PFSK-1 (cell line): ENCODE measurements around the gene SPZ1.

Source experiments
- FOXP2 ChIP-seq: optimal IDR thresholded peaks from 2 replicates; pipeline ENCODE3; 2011; ENCODE audit warnings: borderline replicate concordance, control low read depth, inconsistent platforms; ENCODE audit not compliant: insufficient read depth; ENCODE audit errors: extremely low read length, extremely low read depth
- POLR2AphosphoS5 ChIP-seq: IDR thresholded peaks from 2 replicates; pipeline ENCODE4 v1.6.1; 2012; ENCODE audit warnings: low read depth, mild to moderate bottlenecking, control low read depth, low read length, moderate library complexity
- SIN3A ChIP-seq: IDR thresholded peaks from 2 replicates; pipeline ENCODE4 v1.6.1; 2012; ENCODE audit warnings: mild to moderate bottlenecking, low read length, moderate library complexity, borderline replicate concordance; ENCODE audit not compliant: insufficient read depth
- TAF1 ChIP-seq: IDR thresholded peaks from 2 replicates; pipeline ENCODE4 v1.6.1; 2012; ENCODE audit warnings: low read length, control low read depth, borderline replicate concordance; ENCODE audit not compliant: insufficient read depth
- TF ChIP-seq, protein P1 (sequence below), 2 experiments: IDR thresholded peaks; 2 replicates each; pipeline versions ENCODE4 v1.6.1 to v1.8.0; 2011 to 2012; ENCODE audit warnings: low read depth in 2 of 2, low read length in 2 of 2, control low read depth in 1 of 2, inconsistent platforms in 1 of 2, mild to moderate bottlenecking in 1 of 2, moderate library complexity in 1 of 2; ENCODE audit not compliant: insufficient read depth in 1 of 2

Gene SPZ1

DNA sequence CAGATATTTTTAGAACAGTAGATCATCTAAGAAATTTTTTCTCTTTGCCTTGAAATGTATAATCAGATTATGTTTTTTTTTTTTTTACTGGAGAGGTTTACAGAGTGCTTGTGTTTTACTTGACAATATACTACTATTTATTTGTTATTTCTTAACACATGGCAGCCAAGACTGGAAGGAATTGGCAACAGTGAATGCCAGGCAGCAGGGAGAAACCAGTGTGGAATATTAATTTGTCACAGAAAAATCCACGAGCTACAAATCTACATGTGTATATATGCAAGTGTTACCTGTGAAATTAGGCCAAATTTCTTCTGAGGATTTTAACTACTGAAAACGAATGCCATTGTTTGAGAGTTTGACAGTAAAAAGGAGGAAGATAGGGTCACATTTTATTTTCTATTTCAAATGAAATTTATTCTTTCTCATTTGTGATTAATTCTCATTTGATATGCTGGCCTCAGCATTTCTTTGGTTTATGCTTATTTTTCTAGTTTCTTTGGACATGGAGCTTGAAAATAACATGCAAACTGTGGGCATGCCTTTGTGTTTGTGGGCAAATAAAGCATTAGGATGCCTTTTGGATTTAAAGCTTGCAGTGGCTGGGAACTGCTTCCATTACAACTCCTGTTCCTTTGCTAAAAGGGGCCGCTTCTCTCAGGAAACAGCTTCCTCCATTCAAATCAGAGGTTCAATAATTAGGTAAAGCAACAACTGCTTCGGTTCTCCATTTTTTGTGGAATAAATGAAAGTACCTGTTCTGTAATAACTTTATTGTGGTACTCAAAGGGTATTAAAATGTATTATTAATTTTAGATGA lies 49.1 kb downstream of the SPZ1 start:
- TF ChIP-seq FOXP2 (no peak), TAF1 (no peak), POLR2AphosphoS5 (no peak), SIN3A (no peak)
- TF ChIP-seq, protein P1, sequence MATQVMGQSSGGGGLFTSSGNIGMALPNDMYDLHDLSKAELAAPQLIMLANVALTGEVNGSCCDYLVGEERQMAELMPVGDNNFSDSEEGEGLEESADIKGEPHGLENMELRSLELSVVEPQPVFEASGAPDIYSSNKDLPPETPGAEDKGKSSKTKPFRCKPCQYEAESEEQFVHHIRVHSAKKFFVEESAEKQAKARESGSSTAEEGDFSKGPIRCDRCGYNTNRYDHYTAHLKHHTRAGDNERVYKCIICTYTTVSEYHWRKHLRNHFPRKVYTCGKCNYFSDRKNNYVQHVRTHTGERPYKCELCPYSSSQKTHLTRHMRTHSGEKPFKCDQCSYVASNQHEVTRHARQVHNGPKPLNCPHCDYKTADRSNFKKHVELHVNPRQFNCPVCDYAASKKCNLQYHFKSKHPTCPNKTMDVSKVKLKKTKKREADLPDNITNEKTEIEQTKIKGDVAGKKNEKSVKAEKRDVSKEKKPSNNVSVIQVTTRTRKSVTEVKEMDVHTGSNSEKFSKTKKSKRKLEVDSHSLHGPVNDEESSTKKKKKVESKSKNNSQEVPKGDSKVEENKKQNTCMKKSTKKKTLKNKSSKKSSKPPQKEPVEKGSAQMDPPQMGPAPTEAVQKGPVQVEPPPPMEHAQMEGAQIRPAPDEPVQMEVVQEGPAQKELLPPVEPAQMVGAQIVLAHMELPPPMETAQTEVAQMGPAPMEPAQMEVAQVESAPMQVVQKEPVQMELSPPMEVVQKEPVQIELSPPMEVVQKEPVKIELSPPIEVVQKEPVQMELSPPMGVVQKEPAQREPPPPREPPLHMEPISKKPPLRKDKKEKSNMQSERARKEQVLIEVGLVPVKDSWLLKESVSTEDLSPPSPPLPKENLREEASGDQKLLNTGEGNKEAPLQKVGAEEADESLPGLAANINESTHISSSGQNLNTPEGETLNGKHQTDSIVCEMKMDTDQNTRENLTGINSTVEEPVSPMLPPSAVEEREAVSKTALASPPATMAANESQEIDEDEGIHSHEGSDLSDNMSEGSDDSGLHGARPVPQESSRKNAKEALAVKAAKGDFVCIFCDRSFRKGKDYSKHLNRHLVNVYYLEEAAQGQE (IDR thresholded peaks at IDR 0.05; ENCODE audit: insufficient read depth in 1 of 2, low read depth in 2 of 2, low read length in 2 of 2) = no peak

GRCh38 chr5:80369521-80369920 lies 49.7 kb downstream of the SPZ1 start:
- TF ChIP-seq SIN3A (no peak), FOXP2 (no peak), POLR2AphosphoS5 (no peak)
- TF ChIP-seq, protein P1 (IDR thresholded peaks at IDR 0.05; ENCODE audit: insufficient read depth in 1 of 2, low read depth in 2 of 2, low read length in 2 of 2) = no peak

DNA sequence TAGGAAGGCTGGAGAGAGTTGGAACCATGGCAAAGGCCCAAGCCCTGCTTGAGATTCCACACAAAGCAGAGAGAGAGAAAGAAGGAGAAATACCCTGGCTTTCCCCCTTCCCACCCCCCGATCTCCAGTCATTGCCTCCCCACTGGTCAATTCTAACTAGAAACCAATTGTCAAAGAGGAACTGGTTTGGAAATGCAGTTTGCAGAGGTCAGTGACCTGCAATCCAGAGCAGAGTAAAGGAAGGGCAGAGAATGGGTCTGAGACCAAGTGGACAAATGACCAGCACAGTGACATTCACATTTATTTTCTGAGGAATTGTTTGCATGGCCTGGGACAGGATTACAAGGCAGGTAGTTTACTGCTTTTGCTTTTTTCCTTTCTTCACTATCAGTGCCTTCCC lies 50.6 kb downstream of the SPZ1 start:
- TF ChIP-seq, protein P1 (IDR thresholded peaks at IDR 0.05; ENCODE audit: insufficient read depth in 1 of 2, low read depth in 2 of 2, low read length in 2 of 2) = no peak
- TF ChIP-seq POLR2AphosphoS5 (no peak), FOXP2 (no peak), SIN3A (no peak)
